IMR-90 (cell line): Measurements from ENCODE around the gene ANKRD11.

Source experiments
- BHLHE40 ChIP-seq: fragments of 150-350 bp; IDR thresholded peaks from 2 replicates; pipeline ENCODE4 v1.6.1; 2016; ENCODE audit warnings: mild to moderate bottlenecking, low read depth, low read length
- POLR2A ChIP-seq: IDR thresholded peaks from 2 replicates; pipeline ENCODE4 v1.6.1; 2012; ENCODE audit warnings: mild to moderate bottlenecking, low read depth, low read length
- RAD21 ChIP-seq: IDR thresholded peaks from 2 replicates; pipeline ENCODE4 v1.6.1; 2012; ENCODE audit warnings: low read length, improper control_type of control experiment
- RCOR1 ChIP-seq: IDR thresholded peaks from 2 replicates; pipeline ENCODE4 v1.6.1; 2012; ENCODE audit warnings: mild to moderate bottlenecking, low read length, improper control_type of control experiment; ENCODE audit not compliant: insufficient replicate concordance
- TF ChIP-seq, protein P1 (sequence below): conservative IDR thresholded peaks from 2 replicates; pipeline ENCODE4 v1.5.1; 2012; ENCODE audit warnings: mild to moderate bottlenecking, low read depth, low read length, improper control_type of control experiment
- TF ChIP-seq, protein P2 (sequence below): fragments of 150-350 bp; IDR thresholded peaks from 2 replicates; pipeline ENCODE4 v1.6.1; 2017; ENCODE audit warnings: mild to moderate bottlenecking, antibody characterized with exemption, low read length, low read depth

- TF ChIP-seq, protein P1, sequence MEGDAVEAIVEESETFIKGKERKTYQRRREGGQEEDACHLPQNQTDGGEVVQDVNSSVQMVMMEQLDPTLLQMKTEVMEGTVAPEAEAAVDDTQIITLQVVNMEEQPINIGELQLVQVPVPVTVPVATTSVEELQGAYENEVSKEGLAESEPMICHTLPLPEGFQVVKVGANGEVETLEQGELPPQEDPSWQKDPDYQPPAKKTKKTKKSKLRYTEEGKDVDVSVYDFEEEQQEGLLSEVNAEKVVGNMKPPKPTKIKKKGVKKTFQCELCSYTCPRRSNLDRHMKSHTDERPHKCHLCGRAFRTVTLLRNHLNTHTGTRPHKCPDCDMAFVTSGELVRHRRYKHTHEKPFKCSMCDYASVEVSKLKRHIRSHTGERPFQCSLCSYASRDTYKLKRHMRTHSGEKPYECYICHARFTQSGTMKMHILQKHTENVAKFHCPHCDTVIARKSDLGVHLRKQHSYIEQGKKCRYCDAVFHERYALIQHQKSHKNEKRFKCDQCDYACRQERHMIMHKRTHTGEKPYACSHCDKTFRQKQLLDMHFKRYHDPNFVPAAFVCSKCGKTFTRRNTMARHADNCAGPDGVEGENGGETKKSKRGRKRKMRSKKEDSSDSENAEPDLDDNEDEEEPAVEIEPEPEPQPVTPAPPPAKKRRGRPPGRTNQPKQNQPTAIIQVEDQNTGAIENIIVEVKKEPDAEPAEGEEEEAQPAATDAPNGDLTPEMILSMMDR: no peak
- TF ChIP-seq RAD21 (no peak), POLR2A (no peak), RCOR1 (no peak), BHLHE40 (no peak)
- TF ChIP-seq, protein P2, sequence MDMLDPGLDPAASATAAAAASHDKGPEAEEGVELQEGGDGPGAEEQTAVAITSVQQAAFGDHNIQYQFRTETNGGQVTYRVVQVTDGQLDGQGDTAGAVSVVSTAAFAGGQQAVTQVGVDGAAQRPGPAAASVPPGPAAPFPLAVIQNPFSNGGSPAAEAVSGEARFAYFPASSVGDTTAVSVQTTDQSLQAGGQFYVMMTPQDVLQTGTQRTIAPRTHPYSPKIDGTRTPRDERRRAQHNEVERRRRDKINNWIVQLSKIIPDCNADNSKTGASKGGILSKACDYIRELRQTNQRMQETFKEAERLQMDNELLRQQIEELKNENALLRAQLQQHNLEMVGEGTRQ: no peak
These were observed 213.3 kb downstream of the ANKRD11 start for GRCh38 chr16:89277049-89277448.
